Ishikawa (cell line): Measurements from ENCODE around the gene CUL4A.

Experiments
- CEBPB ChIP-seq: IDR thresholded peaks from 2 replicates; pipeline ENCODE4 v1.6.1; 2012
- EP300 ChIP-seq: IDR thresholded peaks from 2 replicates; pipeline ENCODE4 v1.6.1; 2012; ENCODE audit warnings: borderline replicate concordance
- NFIC ChIP-seq: IDR thresholded peaks from 2 replicates; pipeline ENCODE4 v1.6.1; 2012
- TCF12 ChIP-seq: IDR thresholded peaks from 2 replicates; pipeline ENCODE4 v1.6.1; 2012; ENCODE audit warnings: low read depth
- TEAD4 ChIP-seq: IDR thresholded peaks from 2 replicates; pipeline ENCODE4 v1.6.1; 2012
- ZBTB7A ChIP-seq: IDR thresholded peaks from 2 replicates; pipeline ENCODE4 v1.6.1; 2012; ENCODE audit warnings: low read depth
- TF ChIP-seq, protein P1 (sequence below): IDR thresholded peaks from 2 replicates; pipeline ENCODE4 v1.6.1; 2012
- TF ChIP-seq, protein P2 (sequence below): IDR thresholded peaks from 2 replicates; pipeline ENCODE4 v1.6.1; 2012; ENCODE audit warnings: low read depth, mild to moderate bottlenecking

DNA sequence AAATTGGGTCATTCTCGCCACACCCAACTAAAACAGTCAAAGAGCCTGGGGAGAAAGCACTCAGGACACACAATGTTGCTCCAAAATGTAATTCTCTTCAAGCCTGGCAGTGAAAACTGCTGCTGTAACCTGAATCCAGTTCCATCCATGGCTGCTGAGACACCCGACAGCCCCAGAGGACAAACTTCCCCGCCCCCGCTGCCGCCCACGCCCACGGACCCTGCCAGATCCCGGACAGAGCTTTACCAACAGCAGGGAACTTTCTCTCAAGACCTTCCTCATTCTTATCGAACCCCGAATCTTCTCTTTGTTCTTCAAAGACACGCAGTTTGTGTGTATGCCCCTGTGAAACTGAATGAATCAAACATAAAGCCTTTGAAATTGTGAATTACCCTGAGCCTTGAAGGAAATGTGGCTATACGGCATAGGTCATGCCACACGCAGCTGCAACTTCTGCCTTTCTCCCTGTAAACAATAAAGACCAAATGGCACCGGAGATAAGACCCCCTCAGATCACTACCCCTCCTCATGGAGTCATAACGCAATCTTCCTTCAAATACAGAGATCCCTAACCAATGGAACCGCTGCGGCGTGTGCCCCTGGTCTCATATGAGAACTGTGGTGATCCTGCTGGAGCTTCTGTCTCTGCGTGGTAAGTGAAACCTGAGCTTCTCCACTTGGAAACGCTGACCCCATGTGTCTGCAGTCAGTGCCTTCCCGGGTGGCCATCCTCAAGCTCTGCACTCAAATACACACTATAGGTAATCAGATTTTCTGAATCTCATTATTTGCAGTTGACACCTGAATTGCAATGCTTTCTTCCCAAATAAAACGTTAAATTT lies 82.8 kb downstream of the CUL4A start:
- TF ChIP-seq CEBPB (no peak), ZBTB7A (peak; percentile 67; the same call in 1 of the 2 replicates), EP300 (no peak), TCF12 (no peak), TEAD4 (no peak), NFIC (no peak)
- TF ChIP-seq, protein P1, sequence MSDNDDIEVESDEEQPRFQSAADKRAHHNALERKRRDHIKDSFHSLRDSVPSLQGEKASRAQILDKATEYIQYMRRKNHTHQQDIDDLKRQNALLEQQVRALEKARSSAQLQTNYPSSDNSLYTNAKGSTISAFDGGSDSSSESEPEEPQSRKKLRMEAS, result no peak
- TF ChIP-seq, protein P2, sequence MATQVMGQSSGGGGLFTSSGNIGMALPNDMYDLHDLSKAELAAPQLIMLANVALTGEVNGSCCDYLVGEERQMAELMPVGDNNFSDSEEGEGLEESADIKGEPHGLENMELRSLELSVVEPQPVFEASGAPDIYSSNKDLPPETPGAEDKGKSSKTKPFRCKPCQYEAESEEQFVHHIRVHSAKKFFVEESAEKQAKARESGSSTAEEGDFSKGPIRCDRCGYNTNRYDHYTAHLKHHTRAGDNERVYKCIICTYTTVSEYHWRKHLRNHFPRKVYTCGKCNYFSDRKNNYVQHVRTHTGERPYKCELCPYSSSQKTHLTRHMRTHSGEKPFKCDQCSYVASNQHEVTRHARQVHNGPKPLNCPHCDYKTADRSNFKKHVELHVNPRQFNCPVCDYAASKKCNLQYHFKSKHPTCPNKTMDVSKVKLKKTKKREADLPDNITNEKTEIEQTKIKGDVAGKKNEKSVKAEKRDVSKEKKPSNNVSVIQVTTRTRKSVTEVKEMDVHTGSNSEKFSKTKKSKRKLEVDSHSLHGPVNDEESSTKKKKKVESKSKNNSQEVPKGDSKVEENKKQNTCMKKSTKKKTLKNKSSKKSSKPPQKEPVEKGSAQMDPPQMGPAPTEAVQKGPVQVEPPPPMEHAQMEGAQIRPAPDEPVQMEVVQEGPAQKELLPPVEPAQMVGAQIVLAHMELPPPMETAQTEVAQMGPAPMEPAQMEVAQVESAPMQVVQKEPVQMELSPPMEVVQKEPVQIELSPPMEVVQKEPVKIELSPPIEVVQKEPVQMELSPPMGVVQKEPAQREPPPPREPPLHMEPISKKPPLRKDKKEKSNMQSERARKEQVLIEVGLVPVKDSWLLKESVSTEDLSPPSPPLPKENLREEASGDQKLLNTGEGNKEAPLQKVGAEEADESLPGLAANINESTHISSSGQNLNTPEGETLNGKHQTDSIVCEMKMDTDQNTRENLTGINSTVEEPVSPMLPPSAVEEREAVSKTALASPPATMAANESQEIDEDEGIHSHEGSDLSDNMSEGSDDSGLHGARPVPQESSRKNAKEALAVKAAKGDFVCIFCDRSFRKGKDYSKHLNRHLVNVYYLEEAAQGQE, result no peak
